Activated naive CD8-positive, alpha-beta T cell treated with anti-CD3 and anti-CD28 coated beads, Interleukin-2, amount 50 U/mL, for 16 hours (primary cell): ENCODE results near the gene FGFR3.
A peak's percentile ranks its signal among the peaks of the same experiment; 100 is the strongest.

Experiments
- DNase-seq: peaks from one replicate; pipeline ENCODE4 v3.0.0-alpha.2; 2020; ENCODE audit warnings: low read depth, low spot score

The FGFR3 gene

GRCh38 chr4:1802720-1803522, 9.8 kb downstream of the FGFR3 start:
- no peak for DNase-seq

DNA sequence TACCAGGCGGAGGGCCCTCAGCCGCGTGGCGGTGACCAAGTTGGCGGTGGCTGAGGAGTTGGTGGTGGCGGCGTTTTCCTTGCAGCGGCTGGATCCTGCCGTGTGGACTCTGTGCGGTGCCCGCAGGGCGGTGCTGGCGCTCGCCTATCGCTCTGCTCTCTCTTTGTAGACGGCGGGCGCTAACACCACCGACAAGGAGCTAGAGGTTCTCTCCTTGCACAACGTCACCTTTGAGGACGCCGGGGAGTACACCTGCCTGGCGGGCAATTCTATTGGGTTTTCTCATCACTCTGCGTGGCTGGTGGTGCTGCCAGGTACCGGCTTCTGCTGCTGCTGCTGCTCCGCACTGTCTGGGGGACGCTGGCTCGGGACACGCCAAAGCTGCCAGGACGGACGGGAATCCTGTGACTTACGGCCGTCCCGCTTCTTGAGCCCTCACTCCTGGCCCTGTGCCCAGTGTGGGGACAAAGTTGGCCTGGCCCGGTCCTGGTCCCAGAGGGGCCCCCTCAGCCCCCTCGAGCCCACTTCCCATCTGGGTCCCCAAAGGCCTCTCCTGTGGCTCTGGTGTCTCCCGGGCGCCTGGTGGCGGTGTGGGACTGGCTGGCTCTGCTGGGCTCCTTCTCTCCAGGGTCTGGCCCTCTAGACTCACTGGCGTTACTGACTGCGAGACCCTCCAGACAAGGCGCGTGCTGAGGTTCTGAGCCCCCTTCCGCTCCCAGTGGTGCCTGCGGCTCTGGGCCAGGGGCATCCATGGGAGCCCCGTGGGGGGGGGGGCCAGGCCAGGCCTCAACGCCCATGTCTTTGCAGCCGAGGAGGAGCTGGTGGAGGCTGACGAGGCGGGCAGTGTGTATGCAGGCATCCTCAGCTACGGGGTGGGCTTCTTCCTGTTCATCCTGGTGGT, 10.7 kb downstream of the FGFR3 start:
- no peak for DNase-seq

DNA sequence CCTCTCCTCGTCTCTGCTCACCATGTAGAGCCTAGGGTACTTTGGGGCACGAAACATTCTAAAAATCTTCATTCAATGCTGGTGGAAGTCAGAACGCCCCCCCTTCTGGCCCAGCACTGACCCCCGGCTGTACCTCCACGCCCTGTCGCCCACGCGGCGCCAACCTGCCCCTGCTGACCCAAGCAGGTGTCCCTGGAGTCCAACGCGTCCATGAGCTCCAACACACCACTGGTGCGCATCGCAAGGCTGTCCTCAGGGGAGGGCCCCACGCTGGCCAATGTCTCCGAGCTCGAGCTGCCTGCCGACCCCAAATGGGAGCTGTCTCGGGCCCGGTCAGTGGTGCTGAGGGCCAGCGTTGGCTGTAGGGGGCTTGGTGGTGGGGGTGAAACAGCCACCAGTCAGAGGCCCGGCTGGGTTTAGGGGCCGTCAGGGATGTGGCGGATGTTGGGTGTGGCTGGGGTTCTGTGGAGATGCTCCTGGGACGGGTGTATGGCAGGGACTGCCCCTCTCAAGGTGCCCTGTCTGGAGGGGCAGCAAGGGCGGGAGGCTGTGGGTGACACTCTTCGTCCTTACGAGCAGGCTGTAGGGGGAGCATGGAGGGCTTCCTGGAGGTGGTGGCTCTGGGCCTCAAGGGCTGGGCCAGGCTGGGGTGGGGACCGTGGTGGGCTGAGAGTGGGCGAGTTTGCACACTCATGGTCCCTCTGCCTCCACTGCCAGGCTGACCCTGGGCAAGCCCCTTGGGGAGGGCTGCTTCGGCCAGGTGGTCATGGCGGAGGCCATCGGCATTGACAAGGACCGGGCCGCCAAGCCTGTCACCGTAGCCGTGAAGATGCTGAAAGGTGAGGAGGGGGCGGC, 11.8 kb downstream of the FGFR3 start:
- DNase-seq, result no peak

- DNase-seq, result no peak
These were observed 12.6 kb downstream of the FGFR3 start for GRCh38 chr4:1805493-1806222.

GRCh38 chr4:1806223-1806564, 13.1 kb downstream of the FGFR3 start:
- no peak for DNase-seq

DNA sequence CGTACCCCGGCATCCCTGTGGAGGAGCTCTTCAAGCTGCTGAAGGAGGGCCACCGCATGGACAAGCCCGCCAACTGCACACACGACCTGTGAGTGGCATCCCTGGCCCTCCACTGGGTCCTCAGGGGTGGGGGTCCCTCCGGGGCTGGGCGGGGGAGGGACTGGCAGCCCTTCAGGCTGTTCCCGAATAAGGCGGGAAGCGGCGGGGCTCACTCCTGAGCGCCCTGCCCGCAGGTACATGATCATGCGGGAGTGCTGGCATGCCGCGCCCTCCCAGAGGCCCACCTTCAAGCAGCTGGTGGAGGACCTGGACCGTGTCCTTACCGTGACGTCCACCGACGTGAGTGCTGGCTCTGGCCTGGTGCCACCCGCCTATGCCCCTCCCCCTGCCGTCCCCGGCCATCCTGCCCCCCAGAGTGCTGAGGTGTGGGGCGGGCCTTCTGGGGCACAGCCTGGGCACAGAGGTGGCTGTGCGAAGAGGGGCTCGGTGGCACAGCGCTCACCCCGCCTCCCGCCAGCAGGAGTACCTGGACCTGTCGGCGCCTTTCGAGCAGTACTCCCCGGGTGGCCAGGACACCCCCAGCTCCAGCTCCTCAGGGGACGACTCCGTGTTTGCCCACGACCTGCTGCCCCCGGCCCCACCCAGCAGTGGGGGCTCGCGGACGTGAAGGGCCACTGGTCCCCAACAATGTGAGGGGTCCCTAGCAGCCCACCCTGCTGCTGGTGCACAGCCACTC, 13.7 kb downstream of the FGFR3 start:
- no peak for DNase-seq

DNA sequence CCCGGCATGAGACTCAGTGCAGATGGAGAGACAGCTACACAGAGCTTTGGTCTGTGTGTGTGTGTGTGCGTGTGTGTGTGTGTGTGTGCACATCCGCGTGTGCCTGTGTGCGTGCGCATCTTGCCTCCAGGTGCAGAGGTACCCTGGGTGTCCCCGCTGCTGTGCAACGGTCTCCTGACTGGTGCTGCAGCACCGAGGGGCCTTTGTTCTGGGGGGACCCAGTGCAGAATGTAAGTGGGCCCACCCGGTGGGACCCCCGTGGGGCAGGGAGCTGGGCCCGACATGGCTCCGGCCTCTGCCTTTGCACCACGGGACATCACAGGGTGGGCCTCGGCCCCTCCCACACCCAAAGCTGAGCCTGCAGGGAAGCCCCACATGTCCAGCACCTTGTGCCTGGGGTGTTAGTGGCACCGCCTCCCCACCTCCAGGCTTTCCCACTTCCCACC, 14.3 kb downstream of the FGFR3 start:
- DNase-seq, result no peak

GRCh38 chr4:1808396-1808795, 15.3 kb downstream of the FGFR3 start:
- no peak for DNase-seq

DNA sequence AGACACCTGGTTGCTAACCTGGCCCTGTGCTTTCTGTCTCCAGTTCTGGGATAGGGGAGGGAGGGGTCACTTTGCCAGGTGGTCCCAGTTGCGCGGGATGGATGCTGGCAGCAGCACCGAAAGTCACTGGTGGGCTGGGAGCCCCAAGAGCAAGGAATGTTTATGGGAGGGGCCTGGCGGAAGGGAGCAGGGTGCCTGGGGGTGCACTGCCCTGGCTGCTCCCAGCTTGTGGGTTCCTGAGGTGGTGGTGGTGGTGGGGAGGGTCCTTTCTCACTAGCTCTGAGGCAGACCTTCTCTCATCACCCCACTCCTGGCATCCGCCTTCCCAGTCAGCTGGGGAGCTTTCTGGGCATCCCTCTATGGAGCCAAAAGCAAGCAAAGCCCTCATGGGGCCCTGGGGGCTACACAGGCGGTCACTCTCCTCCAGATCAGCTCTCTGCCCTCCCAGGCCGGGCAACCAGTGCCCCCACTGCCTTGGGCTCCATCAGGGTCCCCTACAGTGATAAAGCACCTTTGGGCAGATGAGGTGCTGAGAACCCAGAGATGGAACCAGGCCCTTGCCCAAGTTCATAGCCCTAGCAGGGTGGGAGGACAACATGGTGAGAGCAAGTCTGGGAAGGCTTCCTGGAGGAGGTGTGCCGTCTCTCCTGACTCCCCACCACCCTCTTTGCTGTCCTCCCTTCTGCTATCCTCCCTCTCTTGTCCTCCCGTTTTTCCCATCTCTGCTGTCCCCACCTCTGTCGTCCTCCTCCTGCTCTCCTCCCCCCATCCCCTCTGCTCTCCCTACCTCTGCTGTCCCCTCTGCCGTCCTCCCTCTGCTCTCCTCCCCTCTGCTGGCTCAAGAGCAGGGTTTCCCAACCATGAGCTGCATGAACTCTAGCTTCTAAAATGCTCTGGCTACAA, 16.0 kb downstream of the FGFR3 start:
- no peak for DNase-seq

DNA sequence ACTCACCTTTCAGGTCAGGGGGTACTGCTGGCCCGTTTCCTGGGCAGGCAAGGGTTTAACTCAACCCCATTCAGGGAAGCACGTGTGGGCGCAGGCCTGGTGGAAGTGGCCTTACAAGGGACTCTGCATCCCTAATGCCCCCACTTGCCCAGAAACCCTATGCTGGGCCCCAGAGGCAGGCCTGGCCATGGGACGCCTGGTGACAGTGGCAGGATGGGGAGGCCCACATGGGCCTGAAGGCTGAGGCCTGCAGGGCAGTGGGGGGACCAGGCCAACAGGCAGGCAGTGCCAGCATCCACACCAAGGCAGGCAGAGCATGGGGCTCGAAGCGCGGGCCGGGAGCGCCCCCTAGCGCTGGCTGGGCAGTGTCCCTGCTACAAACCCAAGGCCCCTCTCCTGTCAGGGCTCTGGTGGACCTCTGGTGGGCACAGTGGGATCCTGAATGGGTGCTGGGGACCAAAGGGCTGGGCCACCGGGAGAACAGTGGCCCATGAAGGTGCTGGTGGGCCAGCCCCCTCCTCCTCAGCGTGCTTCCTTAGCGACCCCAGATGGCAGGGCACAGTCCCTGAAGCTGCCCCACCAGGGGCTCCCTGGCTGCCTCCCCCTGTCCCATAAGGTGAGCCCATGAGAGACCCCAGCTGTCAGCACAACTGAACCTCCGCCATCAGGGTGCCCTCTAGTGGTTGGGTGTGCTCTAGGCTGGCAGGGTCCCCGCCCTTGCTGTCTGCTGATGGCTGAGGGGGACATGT, 16.8 kb downstream of the FGFR3 start:
- peak; percentile 35 for DNase-seq

GRCh38 chr4:1810765-1811164, 17.7 kb downstream of the FGFR3 start:
- no peak for DNase-seq

DNA sequence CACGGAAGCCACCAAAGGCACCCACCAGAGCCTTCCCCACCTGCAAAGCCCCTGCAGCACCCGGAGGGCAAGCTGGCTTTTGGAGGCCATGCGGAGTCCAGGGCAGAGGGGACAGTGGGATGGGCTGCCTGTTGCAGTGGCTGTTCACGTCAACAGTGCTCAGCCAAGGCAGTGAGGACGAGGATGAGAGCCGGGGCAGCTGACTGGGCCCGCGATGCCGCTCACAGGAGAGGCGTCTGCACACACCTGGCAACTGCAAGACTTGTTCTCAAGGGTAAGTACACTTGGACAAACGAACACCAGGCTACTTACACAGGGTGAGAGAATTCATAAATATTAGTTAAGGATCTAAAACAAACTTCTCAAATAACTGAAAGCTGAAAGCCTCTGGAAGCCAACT, 19.6 kb downstream of the FGFR3 start:
- no peak for DNase-seq

- no peak for DNase-seq
These were observed 20.1 kb downstream of the FGFR3 start for GRCh38 chr4:1813231-1813630.

- no peak for DNase-seq
These were observed 20.8 kb downstream of the FGFR3 start for GRCh38 chr4:1813915-1814314.

GRCh38 chr4:1814453-1814852, 21.4 kb downstream of the FGFR3 start:
- DNase-seq, result no peak

DNA sequence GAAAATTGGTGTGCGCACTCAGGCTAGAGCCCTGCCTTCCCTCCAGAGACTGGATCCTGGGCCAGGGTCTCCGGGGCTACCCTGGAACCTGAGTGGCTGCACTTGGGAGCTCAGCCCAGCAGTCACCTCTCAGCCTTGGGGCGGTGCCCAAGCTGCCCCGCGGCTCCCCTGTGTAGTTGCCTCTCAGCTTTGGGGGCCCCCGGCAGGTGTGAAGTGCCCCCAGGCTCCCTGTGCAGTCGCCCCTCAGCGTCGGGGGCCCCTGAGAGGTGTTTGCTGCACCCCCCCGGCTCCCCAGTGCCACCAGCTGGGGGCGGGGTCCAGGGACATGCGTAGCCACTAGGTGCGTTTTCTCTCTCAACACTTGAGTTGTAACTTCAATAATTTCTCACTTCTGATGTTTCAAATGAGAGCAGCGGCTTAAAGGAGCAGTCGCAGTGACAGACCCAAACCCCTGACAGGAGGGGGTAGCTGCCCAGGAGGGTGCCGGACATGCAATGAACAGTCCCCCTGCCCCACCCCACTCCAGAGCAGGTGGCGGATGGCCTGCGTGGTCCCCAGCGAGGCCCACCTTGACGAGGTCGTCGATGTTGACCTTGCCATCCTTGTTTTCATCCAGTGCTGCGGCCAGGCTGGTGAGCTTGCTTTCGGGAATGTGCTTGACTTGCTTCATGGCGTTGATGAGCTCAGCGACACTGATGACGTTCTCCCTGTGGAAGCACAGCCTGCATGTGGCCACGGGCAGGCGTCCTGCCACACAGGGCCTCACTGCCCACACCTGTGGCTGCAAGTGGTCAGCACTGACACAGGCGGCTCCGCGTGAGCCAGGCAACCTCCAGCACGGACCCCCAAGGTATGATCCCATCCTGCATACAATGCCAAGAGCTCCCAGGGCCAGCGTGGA, 22.3 kb downstream of the FGFR3 start:
- no peak for DNase-seq

DNA sequence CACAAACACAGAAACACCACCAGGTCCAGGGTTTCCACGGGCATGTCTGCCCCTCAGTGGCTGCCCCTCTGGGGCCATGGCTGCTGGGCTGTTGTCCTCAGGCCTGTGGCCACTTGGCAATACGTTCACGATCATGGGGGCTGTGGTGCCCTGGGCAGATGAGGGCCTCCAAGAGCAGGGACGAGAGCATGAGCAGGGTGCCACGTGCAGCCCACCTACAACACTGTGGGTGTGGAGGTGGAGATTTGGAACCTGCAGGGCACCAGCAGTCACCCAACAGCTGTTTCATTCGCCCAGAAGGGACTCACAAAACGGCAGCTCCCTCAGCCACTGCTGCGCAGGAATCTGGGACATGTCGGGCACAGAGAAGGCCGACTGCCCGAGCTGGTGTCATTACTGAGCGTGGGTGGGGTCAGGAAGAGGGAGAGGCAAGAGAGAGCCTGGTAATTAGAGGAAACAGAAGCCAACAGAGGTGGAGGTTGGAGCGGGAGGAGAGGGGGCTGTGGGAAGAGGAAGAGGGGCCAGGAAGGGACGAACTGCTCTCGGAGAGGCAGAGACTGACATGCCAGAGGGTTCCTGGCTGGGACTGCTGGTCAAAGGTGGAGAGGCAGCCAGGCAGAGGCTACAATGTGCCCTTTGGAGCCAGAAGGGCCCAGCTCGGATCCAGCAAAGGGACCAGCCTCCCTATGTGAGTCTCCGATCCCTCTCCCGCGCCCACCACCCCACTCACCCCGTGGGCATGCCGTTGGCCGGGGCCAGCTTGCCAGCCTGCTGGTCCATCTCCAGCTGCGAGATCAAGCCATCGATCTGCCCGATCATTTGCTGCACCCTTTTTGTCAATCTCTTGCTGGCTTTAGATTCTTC, 23.1 kb downstream of the FGFR3 start:
- DNase-seq, result no peak
